GM18861 (cell line): ENCODE data around the gene EZH1.

Experiments used
- ATAC-seq: cut with Tn5 transposase; IDR thresholded peaks from one replicate; pipeline ENCODE4 v1.9.1; 2021; ENCODE audit not compliant: unreplicated experiment

EZH1 gene

DNA sequence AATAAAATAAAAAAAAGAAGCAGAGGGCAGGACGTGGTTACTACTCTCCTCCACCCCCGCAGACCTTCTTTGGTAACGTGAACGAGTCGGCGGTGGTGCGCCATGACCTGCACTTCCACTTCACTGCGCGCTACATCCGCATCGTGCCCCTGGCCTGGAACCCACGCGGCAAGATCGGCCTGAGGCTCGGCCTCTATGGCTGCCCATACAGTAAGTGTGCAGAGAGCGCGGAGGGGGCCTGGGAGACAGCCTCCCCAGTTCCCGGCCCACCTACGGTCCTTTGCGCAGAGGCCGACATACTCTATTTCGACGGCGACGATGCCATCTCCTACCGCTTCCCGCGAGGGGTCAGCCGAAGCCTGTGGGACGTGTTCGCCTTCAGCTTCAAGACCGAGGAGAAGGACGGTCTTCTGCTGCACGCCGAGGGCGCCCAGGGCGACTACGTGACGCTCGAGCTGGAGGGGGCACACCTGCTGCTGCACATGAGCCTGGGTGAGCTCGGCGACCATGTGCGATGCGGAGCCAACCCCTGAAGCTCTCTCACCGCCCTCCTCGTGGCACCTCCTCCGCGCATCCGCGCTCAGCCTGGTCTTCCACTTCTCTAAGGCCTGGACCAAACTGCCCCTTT, 59.8 kb downstream of the EZH1 start:
- no peak for ATAC-seq

DNA sequence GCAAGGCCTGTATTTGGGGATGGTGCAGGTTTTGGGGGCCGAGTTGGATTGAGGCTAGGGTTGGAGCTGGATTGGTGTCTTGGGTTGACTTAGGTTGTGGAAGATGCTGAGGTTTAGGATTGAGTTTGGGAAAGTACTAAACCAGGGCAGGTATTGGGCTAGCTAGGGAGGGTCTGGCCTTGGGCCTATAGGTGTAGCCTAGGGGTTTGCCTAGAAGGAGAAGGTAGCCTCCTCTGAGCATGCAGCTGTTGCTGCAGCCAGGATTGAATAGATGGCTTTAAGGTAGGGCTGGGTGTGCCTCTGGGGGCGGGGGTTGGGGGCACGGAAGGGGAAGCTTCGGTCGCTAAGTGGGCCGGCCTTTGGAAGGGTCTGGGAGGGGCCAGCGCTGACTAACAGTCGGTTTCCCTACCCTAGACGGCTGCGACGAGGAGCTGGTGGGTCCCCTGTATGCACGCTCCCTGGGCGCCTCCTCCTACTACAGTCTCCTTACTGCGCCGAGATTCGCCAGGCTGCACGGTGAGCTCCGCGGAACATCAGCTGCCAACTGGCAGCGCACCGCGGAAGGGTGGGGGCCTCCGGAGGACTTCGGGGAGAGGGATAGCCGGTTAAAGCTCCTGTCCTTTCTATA, 61.3 kb downstream of the EZH1 start:
- ATAC-seq, result no peak

GRCh38 chr17:42682722-42683403, 62.0 kb downstream of the EZH1 start:
- ATAC-seq, result no peak

- ATAC-seq, result no peak
Measured at GRCh38 chr17:42681976-42682721, 62.7 kb downstream of the EZH1 start, which contains the start of gene CNTNAP1. Gene CNTNAP1, plus strand, starts transcription at chr17:42682531. Its CDS starts 299 bp downstream, at chr17:42682830.

- ATAC-seq, result no peak
Measured at GRCh38 chr17:42680331-42680808, 64.5 kb downstream of the EZH1 start.

GRCh38 chr17:42679492-42680330, 65.1 kb downstream of the EZH1 start:
- ATAC-seq, result no peak

GRCh38 chr17:42678951-42679491, 65.8 kb downstream of the EZH1 start:
- ATAC-seq, result no peak

GRCh38 chr17:42677921-42678781, 66.7 kb downstream of the EZH1 start:
- ATAC-seq, result peak; percentile 20

DNA sequence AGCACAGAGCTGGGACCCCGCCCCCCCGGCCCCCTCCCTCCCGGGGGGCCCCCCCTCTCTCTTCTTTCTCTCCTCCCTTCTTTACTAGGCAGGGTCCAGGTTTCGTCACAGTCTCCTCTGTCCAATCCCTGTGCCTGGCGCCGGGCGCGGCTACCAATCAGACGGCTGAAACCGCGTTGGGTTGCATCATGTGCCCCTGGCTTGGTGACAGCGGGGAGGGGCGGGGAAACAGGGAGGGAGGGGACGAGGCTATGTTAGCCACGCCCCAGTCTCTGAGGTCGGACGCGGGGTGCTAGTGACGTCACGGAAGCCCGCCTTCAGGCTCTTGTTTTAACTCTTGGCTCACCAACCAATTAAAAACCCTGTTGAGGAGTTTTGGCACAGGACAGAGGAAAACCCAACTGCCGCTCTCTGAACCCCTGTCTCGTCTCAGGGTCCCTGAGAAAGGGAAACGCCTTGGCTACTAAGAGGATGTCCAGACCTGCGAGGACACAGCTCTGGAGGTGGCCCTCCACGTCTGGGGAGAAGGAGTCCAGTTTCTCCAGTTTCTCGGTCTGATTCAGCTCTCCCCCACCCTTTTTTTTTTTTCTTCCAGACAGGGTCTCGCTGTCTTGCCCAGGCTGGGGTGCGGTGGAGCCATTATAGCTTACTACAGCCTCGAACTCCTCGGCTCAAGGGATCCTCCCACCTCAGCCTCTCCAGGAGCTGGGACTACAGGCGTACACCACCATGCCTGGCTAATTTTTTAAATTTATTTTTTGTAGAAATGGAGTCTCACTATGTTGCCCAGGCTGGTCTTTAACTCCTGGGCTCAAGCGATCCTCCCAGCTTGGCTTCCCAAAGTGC, 67.6 kb downstream of the EZH1 start:
- peak; percentile 46 for ATAC-seq

GRCh38 chr17:42676424-42677011, 68.3 kb downstream of the EZH1 start, which contains the start of gene PLEKHH3:
Gene PLEKHH3, minus strand, starts transcription at chr17:42676994. Its CDS starts 431 bp downstream, at chr17:42676563.
- ATAC-seq, result no peak

- ATAC-seq, result no peak
Measured at GRCh38 chr17:42675965-42676423, 68.8 kb downstream of the EZH1 start.

- no peak for ATAC-seq
Measured at GRCh38 chr17:42675348-42675964, 69.4 kb downstream of the EZH1 start.

DNA sequence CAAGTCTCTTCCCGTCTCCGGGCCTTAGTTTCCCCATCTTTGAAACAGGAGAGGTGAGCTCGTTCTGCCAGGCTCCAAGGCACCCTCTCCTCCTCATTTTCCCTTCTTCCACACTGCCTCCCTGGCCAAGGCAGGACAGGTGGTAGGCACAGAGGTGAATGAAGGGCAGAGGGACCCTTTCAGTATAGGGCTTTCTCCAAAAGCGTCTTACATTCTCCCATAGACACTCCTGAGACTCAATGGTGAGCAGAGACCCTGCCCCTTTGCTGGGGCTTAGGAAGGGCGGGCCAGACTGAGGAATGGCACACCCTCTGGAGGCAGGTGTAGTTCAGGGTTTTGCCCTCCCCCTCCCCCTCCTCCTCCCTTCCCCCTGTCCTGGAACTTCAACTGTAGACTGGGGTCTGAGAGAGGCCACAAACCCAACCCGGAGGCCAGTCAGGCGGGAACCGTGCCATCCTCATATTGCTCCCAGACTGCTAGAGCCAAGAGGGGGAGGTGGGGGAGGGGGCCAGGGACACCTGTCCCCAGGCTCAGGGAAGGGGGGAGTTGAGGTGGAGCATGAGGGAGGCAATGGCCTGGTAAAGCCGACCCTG, 70.0 kb downstream of the EZH1 start:
- ATAC-seq, result no peak

GRCh38 chr17:42673885-42674754, 70.7 kb downstream of the EZH1 start:
- no peak for ATAC-seq

GRCh38 chr17:42673266-42673884, 71.5 kb downstream of the EZH1 start:
- no peak for ATAC-seq
